Dendritic cell treated with granulocyte-macrophage colony-stimulating factor and Interleukin-4, amounts not matched to agents 40 ng/mL and 50 ng/mL, for 4 days (primary cell): ENCODE measurements around the gene ZC3H15.
"Not testable (repeated sequence)": the region's sequence is repeated elsewhere in the genome, so short reads cannot be mapped to it uniquely, and the experiment has no call there.

Experiments
- H3K27ac Mint-ChIP-seq: one replicate; pipeline ENCODE4 v1.8.0; 2022; ENCODE audit warnings: mild to moderate bottlenecking, mixed read lengths
- H3K27me3 Mint-ChIP-seq: one replicate; pipeline ENCODE4 v1.8.0; 2022; ENCODE audit warnings: mild to moderate bottlenecking, mixed read lengths
- H3K36me3 Mint-ChIP-seq: one replicate; pipeline ENCODE4 v1.8.0; 2022; ENCODE audit warnings: low read depth, mixed read lengths
- H3K4me1 Mint-ChIP-seq: one replicate; pipeline ENCODE4 v1.8.0; 2022; ENCODE audit warnings: low read depth, mixed read lengths
- H3K4me3 Mint-ChIP-seq: one replicate; pipeline ENCODE4 v1.8.0; 2022; ENCODE audit warnings: mild to moderate bottlenecking, moderate library complexity, mixed read lengths
- H3K9me3 Mint-ChIP-seq: one replicate; pipeline ENCODE4 v1.8.0; 2022; ENCODE audit warnings: mixed read lengths
- intact Hi-C: fragments of 100-400 bp; cut with micrococcal nuclease; formaldehyde crosslinking; loops from one replicate; pipeline ENCODE4 v1.15.0; 2022

Gene ZC3H15

DNA sequence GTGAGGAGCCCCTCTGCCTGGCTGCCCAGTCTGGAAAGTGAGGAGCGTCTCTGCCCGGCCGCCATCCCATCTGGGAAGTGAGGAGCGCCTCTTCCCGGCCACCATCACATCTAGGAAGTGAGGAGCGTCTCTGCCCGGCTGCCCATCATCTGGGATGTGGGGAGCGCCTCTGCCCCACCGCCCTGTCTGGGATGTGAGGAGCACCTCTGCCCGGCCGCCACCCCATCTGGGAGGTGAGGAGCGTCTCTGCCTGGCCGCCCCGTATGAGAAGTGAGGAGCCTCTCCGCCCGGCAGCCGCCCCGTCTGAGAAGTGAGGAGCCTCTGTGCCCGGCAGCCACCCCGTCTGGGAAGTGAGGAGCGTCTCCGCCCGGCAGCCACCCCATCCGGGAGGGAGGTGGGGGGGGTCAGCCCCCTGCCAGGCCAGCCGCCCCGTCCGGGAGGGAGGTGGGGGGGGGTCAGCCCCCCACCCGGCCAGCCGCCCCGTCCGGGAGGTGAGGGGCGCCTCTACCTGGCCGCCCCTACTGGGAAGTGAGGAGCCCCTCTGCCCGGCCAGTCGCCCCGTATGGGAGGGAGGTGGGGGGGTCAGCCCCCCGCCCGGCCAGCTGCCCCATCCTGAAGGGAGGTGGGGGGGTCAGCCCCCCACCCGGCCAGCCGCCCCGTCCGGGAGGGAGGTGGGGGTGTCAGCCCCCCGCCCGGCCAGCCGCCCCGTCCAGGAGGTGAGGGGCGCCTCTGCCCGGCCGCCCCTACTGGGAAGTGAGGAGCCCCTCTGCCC lies 13.2 kb upstream of the ZC3H15 start:
- intact Hi-C loops, H3K27ac Mint-ChIP-seq, H3K4me3 Mint-ChIP-seq, H3K36me3 Mint-ChIP-seq, H3K4me1 Mint-ChIP-seq, H3K27me3 Mint-ChIP-seq: not testable (repeated sequence)
- peaks cover 23% of the 10 kb centered on the region for H3K9me3 Mint-ChIP-seq

DNA sequence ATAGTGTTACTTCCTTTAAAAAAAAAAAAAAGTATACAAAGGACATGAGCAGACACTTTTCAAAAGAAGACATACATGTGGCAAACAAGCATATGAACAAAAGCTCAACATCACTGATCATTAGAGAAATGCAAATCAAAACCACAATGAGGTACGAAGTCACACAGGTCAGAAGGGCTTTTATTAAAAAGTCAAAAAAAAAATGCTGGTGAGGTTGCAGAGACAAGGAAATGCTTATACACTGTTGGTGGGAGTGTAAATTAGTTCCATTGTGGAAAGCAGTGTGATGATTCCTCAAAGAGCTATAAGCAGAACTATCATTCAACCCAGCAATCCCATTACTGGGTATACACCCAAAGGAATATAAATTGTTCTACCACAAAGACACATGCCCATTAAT lies 11.8 kb upstream of the ZC3H15 start:
- H3K4me3 Mint-ChIP-seq, H3K4me1 Mint-ChIP-seq, intact Hi-C loops, H3K27ac Mint-ChIP-seq, H3K27me3 Mint-ChIP-seq, H3K36me3 Mint-ChIP-seq: not testable (repeated sequence)
- H3K9me3 Mint-ChIP-seq: peaks cover 23% of the 10 kb centered on the region

DNA sequence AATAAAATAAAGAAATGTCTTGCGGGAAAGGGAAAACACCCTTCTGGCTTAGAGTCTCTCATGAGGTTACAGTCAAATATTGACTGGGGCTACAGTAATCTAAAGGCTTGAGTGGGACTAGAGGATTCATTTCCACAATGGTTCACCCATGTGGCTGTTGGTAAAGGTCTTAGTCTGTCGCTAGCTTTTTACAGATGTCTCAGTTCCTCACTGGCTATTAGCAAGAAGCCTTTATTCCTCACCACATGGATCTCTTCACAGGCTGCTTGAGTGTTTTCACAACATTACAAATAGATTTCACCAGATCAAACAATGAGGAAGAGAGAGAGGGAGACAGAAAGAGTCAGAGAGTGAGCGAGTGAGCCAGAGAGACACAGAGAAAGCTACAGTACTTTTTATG lies 8.3 kb upstream of the ZC3H15 start:
- Mint-ChIP-seq H3K27ac (no peak overlapping the region), H3K4me1 (no peaks in the 10 kb centered on the region), H3K4me3 (no peak overlapping the region), H3K36me3 (no peaks in the 10 kb centered on the region), H3K27me3 (no peaks in the 10 kb centered on the region), H3K9me3 (no peaks in the 10 kb centered on the region)
- intact Hi-C loops: no loop called here

DNA sequence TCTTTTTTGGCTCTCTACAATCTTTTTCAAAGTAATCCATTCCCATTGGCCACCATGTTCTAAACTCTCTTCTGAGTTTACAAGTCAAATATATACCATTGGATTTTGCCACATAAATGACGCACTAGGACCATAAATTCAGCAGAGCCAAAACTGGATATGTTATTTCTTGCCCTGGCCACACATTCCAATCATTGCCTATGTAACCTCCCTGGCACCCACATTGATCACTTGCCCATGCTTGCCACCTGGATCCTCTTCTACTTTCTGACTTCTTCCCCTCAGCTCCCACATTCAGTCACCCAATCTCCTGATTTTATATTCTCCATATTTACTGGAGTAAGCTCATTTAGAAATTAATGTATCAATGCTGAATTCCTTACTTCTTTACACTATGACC lies 5.1 kb upstream of the ZC3H15 start:
- intact Hi-C loops: no loop called here
- H3K4me1 Mint-ChIP-seq: peaks cover 5% of the 10 kb centered on the region
- H3K9me3 Mint-ChIP-seq: no peaks in the 10 kb centered on the region
- peaks cover 4% of the 10 kb centered on the region for H3K36me3 Mint-ChIP-seq
- H3K4me3 Mint-ChIP-seq: no peak overlapping the region
- H3K27me3 Mint-ChIP-seq: no peaks in the 10 kb centered on the region
- H3K27ac Mint-ChIP-seq: no peak overlapping the region

DNA sequence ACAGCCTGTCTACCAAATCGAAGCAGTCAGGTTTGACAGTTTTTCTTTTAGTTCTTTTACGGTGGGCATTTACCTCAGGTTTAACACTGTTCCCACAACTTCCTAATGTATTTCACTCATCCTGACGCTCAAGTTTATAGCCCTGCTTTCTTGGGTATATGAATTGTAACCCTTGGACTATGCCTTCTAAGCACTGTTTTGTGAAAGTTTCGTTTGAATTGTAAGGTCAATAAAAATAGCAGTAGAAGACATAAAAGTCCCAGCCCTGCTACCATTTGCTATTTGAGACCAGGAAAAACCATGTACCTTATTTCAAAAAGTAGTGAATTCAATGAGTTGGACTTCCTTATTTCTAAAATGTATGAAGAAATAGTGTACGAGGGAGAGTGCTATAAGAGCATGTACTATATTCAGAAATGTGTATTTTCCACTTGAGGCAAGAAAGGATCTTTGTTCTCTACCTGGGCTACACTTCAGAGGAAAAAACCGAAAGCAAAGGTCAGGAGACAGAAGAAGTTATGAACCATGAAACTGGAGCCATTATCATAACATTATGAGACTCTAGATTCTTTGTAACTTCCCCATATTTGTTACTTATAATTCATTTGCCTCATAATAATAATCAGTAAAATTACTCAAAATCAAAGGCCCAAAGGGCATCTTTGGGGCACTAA lies 1.9 kb upstream of the ZC3H15 start:
- peak overlapping the region; percentile 47 for H3K27ac Mint-ChIP-seq
- no peaks in the 10 kb centered on the region for H3K27me3 Mint-ChIP-seq
- no peaks in the 10 kb centered on the region for H3K9me3 Mint-ChIP-seq
- peaks cover 18% of the 10 kb centered on the region for H3K36me3 Mint-ChIP-seq
- peaks cover 18% of the 10 kb centered on the region for H3K4me1 Mint-ChIP-seq
- intact Hi-C loops: no loop called here
- H3K4me3 Mint-ChIP-seq: no peak overlapping the region

DNA sequence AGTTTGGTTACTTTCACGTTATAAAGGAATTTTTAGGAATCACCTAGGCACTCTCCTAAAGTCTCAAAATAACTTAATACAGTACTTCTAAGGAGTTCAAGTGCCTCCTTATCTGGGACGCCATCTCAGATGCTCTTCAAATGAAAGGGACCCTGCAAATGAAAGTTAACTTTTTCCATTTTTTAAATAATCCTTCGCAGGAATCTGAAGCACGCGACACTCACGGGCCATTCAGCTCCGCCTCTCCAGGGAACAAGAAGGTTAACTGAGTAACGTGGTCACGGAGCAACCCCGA lies 537 bp upstream of the ZC3H15 start:
- Mint-ChIP-seq H3K9me3 (no peaks in the 10 kb centered on the region), H3K4me1 (peaks cover 27% of the 10 kb centered on the region), H3K36me3 (peaks cover 26% of the 10 kb centered on the region), H3K27ac (peak overlapping the region; percentile 95), H3K4me3 (peak overlapping the region; percentile 94), H3K27me3 (no peaks in the 10 kb centered on the region)
- intact Hi-C loops: loop anchor here (5.0 kb wide), 4 partner anchors 92 to 1888 kb away; partner anchors contain the start of genes ITGAV and ZNF804A

DNA sequence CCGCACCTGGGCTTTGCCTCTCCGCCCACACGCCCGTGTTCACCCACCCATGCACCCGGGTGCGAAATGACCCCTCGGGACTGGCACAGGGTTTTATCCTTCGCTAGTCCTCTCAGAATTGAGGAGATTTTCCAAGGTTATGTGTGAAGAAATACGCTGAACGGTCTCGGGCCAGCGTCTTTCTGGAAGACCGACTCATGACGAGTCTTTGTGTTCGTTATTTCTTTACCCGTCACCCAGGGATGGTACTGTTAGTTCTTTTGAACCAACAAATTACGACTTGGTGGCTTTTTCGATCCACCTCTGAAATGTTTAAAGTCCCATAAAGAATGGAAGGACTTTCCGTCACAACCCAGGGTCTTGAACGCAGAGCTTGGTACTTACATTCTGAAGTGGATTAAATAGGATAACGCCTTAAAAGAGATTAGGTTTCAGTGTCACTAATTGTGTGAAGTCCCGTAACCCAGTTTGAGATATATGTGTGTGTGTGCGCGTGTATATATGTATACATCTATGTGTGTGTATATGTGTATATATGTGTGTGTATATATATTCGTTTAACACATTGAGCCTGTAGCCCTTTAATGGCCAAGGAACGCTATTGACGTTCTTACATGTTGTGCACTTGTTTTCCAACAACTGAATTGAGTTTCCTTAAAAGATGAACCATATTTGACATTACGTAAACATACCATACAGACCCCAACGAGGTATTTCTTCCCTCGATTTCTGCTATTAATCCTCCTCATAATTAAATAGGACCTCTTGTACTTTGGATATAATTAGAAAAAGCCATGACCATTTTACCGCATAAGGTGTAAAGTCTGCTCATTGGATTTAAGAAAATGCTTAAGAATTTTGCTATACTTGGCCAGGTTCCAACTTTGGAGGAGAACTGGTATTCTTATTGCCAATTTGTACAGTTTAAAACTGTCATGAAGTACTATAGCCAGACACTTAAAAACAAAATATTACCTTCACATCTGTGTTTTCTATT lies 889 bp downstream of the ZC3H15 start:
- H3K27ac Mint-ChIP-seq: peak overlapping the region; percentile 95
- H3K4me3 Mint-ChIP-seq: peak overlapping the region; percentile 94
- peaks cover 26% of the 10 kb centered on the region for H3K36me3 Mint-ChIP-seq
- H3K9me3 Mint-ChIP-seq: no peaks in the 10 kb centered on the region
- intact Hi-C loops: loop anchor here (5.0 kb wide), 4 partner anchors 90 to 1890 kb away; partner anchors contain the start of genes ITGAV and ZNF804A
- H3K4me1 Mint-ChIP-seq: peaks cover 34% of the 10 kb centered on the region
- H3K27me3 Mint-ChIP-seq: no peaks in the 10 kb centered on the region

DNA sequence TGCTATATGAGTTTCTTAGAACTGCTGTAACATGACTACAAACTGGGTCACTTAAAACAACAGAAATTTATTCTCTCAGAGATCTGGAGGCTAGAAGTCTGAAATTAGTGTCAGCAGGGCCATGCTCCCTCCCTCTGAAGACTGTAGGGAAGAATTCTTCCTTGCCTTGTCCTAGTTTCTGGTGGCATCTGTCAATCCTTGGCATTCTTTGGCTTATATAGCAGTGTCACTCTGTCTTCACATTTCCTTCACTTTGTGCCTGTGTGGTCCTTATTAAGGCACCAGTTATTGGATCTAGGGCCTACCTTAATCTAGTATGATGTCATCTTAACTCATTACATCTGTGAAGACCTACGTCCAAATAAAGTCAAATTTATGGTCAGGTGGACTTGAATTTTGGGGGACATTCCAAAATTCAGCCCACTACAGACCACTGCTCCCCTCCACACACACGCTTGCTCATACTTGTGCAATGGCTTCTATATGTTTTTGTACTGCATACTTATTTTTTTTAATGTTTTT lies 7.6 kb downstream of the ZC3H15 start:
- no peaks in the 10 kb centered on the region for H3K9me3 Mint-ChIP-seq
- H3K27ac Mint-ChIP-seq: peak overlapping the region; percentile 15
- peaks cover 56% of the 10 kb centered on the region for H3K36me3 Mint-ChIP-seq
- H3K27me3 Mint-ChIP-seq: no peaks in the 10 kb centered on the region
- H3K4me1 Mint-ChIP-seq: peaks cover 35% of the 10 kb centered on the region
- H3K4me3 Mint-ChIP-seq: no peak overlapping the region
- intact Hi-C loops: no loop called here

DNA sequence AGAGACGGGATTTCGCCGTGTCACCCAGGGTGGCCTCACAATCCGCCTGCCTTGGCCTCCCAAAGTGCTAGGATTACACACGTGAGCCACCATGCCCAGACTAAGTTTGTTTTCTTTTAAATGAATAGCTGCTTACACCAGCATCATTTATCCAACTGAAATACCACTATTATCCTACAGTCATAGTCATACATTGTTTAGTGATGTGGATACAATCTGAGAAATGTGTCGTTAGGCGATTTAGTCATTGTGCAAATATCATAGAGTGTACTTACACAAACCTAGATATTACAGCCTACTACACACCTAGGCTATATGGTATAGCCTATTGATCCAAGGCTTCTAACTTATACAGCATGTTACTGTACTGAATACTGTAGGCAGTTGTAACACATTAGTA lies 10.3 kb downstream of the ZC3H15 start:
- Mint-ChIP-seq H3K27ac (no peak overlapping the region), H3K4me1 (peaks cover 19% of the 10 kb centered on the region), H3K27me3 (no peaks in the 10 kb centered on the region), H3K4me3 (no peak overlapping the region), H3K9me3 (no peaks in the 10 kb centered on the region), H3K36me3 (peaks cover 76% of the 10 kb centered on the region)
- intact Hi-C loops: no loop called here

DNA sequence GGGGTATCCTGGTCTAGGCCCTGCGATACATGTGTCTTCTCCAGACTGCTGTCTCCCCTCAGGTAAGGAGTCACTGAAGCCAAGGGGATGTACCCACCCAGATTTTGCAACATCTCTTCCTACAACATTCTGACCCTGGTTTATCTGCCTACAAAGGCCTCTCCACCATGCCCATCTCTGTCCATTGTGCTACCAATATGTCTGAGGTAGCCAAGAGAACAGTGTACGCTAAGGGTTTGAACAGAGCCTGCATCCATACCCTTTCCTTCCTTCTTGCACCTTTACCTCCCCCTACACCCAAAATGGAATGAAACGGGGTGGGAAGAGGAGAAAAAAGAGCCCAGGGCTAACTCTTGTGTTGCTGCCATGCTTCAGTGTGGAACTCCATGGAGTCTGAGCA lies 11.9 kb downstream of the ZC3H15 start:
- intact Hi-C loops: no loop called here
- H3K36me3 Mint-ChIP-seq: peaks cover 87% of the 10 kb centered on the region
- no peak overlapping the region for H3K4me3 Mint-ChIP-seq
- no peaks in the 10 kb centered on the region for H3K27me3 Mint-ChIP-seq
- H3K9me3 Mint-ChIP-seq: no peaks in the 10 kb centered on the region
- H3K4me1 Mint-ChIP-seq: peaks cover 15% of the 10 kb centered on the region
- H3K27ac Mint-ChIP-seq: no peak overlapping the region

DNA sequence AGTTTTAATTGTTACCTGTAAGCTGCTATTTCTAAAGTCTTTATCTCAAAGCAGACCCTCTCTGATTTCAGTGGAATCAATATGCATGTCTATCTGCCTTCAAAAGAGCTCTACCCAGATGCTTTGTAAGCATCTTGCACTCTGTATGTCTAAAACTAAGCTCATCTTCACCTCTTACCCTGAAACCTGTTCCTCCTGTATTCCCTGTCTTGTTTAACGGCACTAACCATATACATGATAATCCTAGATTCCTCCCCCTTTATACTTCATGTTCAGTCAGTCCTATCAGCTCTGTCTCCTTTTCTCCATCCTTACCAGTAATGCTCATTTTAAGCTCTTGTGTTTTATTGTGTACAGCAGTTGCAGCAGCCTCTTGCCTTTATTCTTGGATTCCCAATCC lies 12.8 kb downstream of the ZC3H15 start:
- intact Hi-C loops: no loop called here
- H3K27ac Mint-ChIP-seq: no peak overlapping the region
- peaks cover 11% of the 10 kb centered on the region for H3K4me1 Mint-ChIP-seq
- no peak overlapping the region for H3K4me3 Mint-ChIP-seq
- H3K9me3 Mint-ChIP-seq: no peaks in the 10 kb centered on the region
- no peaks in the 10 kb centered on the region for H3K27me3 Mint-ChIP-seq
- H3K36me3 Mint-ChIP-seq: peaks cover 87% of the 10 kb centered on the region

DNA sequence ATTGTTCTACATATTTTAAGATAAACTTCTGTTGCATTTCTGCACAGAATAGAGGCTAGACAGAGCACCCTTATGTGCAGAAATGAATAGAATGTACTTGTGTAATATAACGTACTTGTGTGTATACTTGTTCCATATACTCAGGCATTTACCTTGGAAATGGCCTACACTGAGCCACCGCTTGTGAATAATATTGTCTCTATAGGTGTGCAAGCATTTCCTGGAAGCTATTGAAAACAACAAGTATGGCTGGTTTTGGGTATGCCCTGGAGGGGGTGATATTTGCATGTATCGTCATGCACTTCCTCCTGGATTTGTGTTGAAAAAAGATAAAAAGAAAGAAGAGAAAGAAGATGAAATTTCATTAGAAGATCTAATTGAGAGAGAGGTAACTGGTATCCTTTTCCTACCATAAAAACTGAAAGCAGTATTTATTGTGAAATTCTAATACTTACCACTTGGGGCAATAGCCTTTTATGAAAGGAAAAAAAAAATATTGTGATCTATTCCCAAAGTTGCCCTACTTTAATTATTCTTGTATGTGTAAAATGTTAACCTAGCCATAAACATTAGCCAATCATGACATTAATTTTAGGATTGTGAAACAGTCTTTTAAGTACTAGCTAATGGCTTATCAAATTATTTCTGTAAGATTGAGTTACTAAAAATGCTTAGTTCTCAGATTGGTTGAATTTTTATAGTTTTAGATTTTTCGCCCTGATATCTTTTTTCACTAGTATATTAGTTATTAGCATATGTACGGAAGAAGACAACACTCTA lies 18.0 kb downstream of the ZC3H15 start:
- no peaks in the 10 kb centered on the region for H3K9me3 Mint-ChIP-seq
- H3K27ac Mint-ChIP-seq: peak overlapping the region; percentile 26
- intact Hi-C loops: loop anchor here (1.0 to 10.0 kb wide), 2 partner anchors 137 to 951 kb away; no protein-coding TSS in a partner anchor
- no peaks in the 10 kb centered on the region for H3K27me3 Mint-ChIP-seq
- H3K4me3 Mint-ChIP-seq: no peak overlapping the region
- H3K36me3 Mint-ChIP-seq: peaks cover 93% of the 10 kb centered on the region
- peaks cover 7% of the 10 kb centered on the region for H3K4me1 Mint-ChIP-seq

DNA sequence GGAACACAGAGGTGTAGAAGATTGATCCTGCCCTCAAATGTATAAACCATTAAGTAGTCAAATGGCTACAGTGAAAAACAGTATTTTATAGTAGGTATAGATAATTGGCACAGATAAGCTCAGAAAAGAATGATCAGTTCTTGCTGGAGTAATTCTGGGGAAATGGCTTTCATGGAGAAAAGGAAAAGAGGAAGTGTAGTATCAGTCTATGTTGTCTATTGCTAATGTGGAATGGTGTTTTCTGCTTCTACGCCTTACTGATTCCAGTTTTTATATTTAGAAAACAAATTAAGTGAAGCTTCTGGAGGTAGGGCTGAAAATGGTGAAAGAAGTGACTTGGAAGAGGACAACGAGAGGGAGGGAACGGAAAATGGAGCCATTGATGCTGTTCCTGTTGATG lies 22.2 kb downstream of the ZC3H15 start:
- H3K4me1 Mint-ChIP-seq: peaks cover 6% of the 10 kb centered on the region
- intact Hi-C loops: loop anchor here (10.0 kb wide), 1 partner anchor 947 kb away; no protein-coding TSS in a partner anchor
- H3K4me3 Mint-ChIP-seq: no peak overlapping the region
- no peaks in the 10 kb centered on the region for H3K27me3 Mint-ChIP-seq
- no peak overlapping the region for H3K27ac Mint-ChIP-seq
- peaks cover 59% of the 10 kb centered on the region for H3K36me3 Mint-ChIP-seq
- H3K9me3 Mint-ChIP-seq: no peaks in the 10 kb centered on the region
